HepG2 (cell line): ENCODE data around the gene APRT. TPM values are rescaled to one million over a fixed set of nuclear protein-coding genes. Genes with fewer than 3 reads are reported as not detected.

ENCODE experiments used
- AKNA ChIP-seq: sonication (generic); formaldehyde crosslinking; IDR thresholded peaks from 2 replicates; pipeline ENCODE4 v1.4.0; 2020; ENCODE audit warnings: missing genetic modification reagents, borderline replicate concordance
- CHD4 ChIP-seq: fragments of 200-600 bp; sonication (generic); IDR thresholded peaks from 2 replicates; pipeline ENCODE4 v1.7.0; 2017; ENCODE audit warnings: mild to moderate bottlenecking, low read length, borderline replicate concordance
- GFI1 ChIP-seq: sonication (generic); formaldehyde crosslinking; IDR thresholded peaks from 2 replicates; pipeline ENCODE4 v1.5.0; 2020; ENCODE audit warnings: missing genetic modification reagents, mild to moderate bottlenecking, borderline replicate concordance
- GPN1 ChIP-seq: sonication (generic); formaldehyde crosslinking; IDR thresholded peaks from 2 replicates; pipeline ENCODE4 v1.5.1; 2020; ENCODE audit warnings: missing genetic modification reagents, borderline replicate concordance
- HDAC1 ChIP-seq: sonication (generic); formaldehyde crosslinking; IDR thresholded peaks from 2 replicates; pipeline ENCODE4 v1.5.1; 2020; ENCODE audit warnings: mild to moderate bottlenecking, missing genetic modification reagents
- HINFP ChIP-seq: sonication (generic); formaldehyde crosslinking; IDR thresholded peaks from 2 replicates; pipeline ENCODE4 v1.4.0; 2020; ENCODE audit warnings: low read depth, mild to moderate bottlenecking, missing genetic modification reagents
- HNF1B ChIP-seq: sonication (generic); formaldehyde crosslinking; IDR thresholded peaks from 2 replicates; pipeline ENCODE4 v1.5.1; 2020; ENCODE audit warnings: mild to moderate bottlenecking, moderate library complexity, missing genetic modification reagents
- HNF4G ChIP-seq, 2 experiments: sonication (generic) in 1 of 2; formaldehyde crosslinking in 1 of 2; IDR thresholded peaks; 2 replicates each; pipeline versions ENCODE4 v1.4.0 to v1.6.1; 2011 to 2020; ENCODE audit warnings: borderline replicate concordance in 2 of 2, low read depth in 2 of 2, mild to moderate bottlenecking in 2 of 2, low read length in 1 of 2, missing genetic modification reagents in 1 of 2, moderate library complexity in 1 of 2
- ISL2 ChIP-seq: sonication (generic); formaldehyde crosslinking; IDR thresholded peaks from 2 replicates; pipeline ENCODE4 v1.5.0; 2020; ENCODE audit warnings: missing genetic modification reagents
- KLF11 ChIP-seq: IDR thresholded peaks from 2 replicates; pipeline ENCODE4 v1.6.1; 2016; ENCODE audit warnings: missing compliant biosample characterization
- KLF16 ChIP-seq, 2 experiments: sonication (generic) in 1 of 2; formaldehyde crosslinking in 1 of 2; IDR thresholded peaks; 2 replicates each; pipeline versions ENCODE4 v1.6.1 to v1.8.0; 2016 to 2023; ENCODE audit warnings: missing genetic modification reagents in 2 of 2, missing compliant biosample characterization in 1 of 2
- KLF6 ChIP-seq: IDR thresholded peaks from 2 replicates; pipeline ENCODE4 v1.8.0; 2016; ENCODE audit warnings: missing biosample characterization, missing genetic modification reagents
- NFYB ChIP-seq: sonication (generic); formaldehyde crosslinking; IDR thresholded peaks from 2 replicates; pipeline ENCODE4 v1.4.0; 2020; ENCODE audit warnings: missing genetic modification reagents
- NRL ChIP-seq: sonication (generic); formaldehyde crosslinking; IDR thresholded peaks from 2 replicates; pipeline ENCODE4 v1.5.0; 2020; ENCODE audit warnings: missing genetic modification reagents, mild to moderate bottlenecking, moderate library complexity, borderline replicate concordance
- POLR2AphosphoS5 ChIP-seq: IDR thresholded peaks from 2 replicates; pipeline ENCODE4 v1.6.1; 2012; ENCODE audit warnings: low read depth, low read length
- SNRNP70 ChIP-seq: fragments of 200-400 bp; formaldehyde crosslinking; IDR thresholded peaks from 2 replicates; pipeline ENCODE4 v1.6.1; 2017; ENCODE audit warnings: mild to moderate bottlenecking, low read depth, low read length, moderate library complexity
- SRSF1 ChIP-seq: fragments of 200-400 bp; formaldehyde crosslinking; optimal IDR thresholded peaks from 2 replicates; pipeline ENCODE3; 2017; ENCODE audit warnings: mild to moderate bottlenecking, low read depth, low read length, moderate library complexity
- SRSF9 ChIP-seq: fragments of 200-400 bp; formaldehyde crosslinking; IDR thresholded peaks from 2 replicates; pipeline ENCODE4 v1.6.1; 2018; ENCODE audit warnings: borderline replicate concordance, mild to moderate bottlenecking, low read depth, low read length; ENCODE audit not compliant: insufficient read depth, poor library complexity, severe bottlenecking
- ZBTB7B ChIP-seq: sonication (generic); formaldehyde crosslinking; IDR thresholded peaks from 2 replicates; pipeline ENCODE4 v1.4.0; 2020; ENCODE audit warnings: missing genetic modification reagents
- ZFY ChIP-seq: sonication (generic); formaldehyde crosslinking; IDR thresholded peaks from 2 replicates; pipeline ENCODE4 v1.4.0; 2020; ENCODE audit warnings: missing genetic modification reagents
- ZNF777 ChIP-seq: sonication (generic); formaldehyde crosslinking; IDR thresholded peaks from 2 replicates; pipeline ENCODE4 v1.4.0; 2020; ENCODE audit warnings: missing genetic modification reagents
- polyA plus RNA-seq, 8 experiments: library from polyadenylated mRNA; depleted of rRNA in 3 of 8; stranded (reverse) in 7 of 8; unstranded in 1 of 8; fragments of >200 nt; fragmentation: Illumina TruSeq in 4 of 8; extraction: Trizol in 4 of 8; gene quantifications; 2 replicates each; pipeline versions ENCODE4 v1.2.1 to v1.2.3, GENCODE V29; 2011 to 2016; ENCODE audit warnings: low read depth in 4 of 8, missing spikeins in 1 of 8, mixed read lengths in 1 of 8; ENCODE audit not compliant: insufficient read depth in 1 of 8
- total RNA-seq, 5 experiments: library from RNA; depleted of rRNA; stranded (reverse); fragments of >200 nt; fragmentation: Illumina TruSeq; extraction: Trizol; gene quantifications; 2 replicates each; pipeline ENCODE4 v1.2.3, GENCODE V29; 2016; ENCODE audit warnings: low read depth in 1 of 5

The APRT gene
- total and polyA plus RNA-seq, 2 of the 13 experiments (the other 11 are each of a cell fraction or from before 2014, with no cell fraction given): 155 to 242 TPM

- TF ChIP-seq AKNA (CRISPR knock-in tag) (no peak), POLR2AphosphoS5 (peak; percentile 22; the same call in 1 of the 2 replicates), KLF16 (CRISPR knock-in tag; IDR thresholded peaks at IDR 0.05) (peak in 1 of 2 experiments; percentile 75; a peak in 2 of 4 replicates), NRL (peak; percentile 88; the same call in 1 of the 2 replicates), HDAC1 (CRISPR knock-in tag) (peak; percentile 70), ZNF777 (CRISPR knock-in tag) (no peak), SRSF9 (no peak), ISL2 (CRISPR knock-in tag) (peak; percentile 28; the same call in 1 of the 2 replicates), KLF6 (peak; percentile 74; the same call in 1 of the 2 replicates), KLF11 (CRISPR knock-in tag) (0 out of 2 replicates have a peak, but pooled peaks have one; percentile 25), NFYB (no peak), HNF4G (IDR thresholded peaks at IDR 0.05; ENCODE audit: borderline replicate concordance, low read depth, low read length) (peak; percentile 12; the same call in 1 of the 2 replicates), HNF4G (CRISPR knock-in tag; IDR thresholded peaks at IDR 0.05; ENCODE audit: borderline replicate concordance, low read depth) (no peak), SNRNP70 (no peak), ZBTB7B (CRISPR knock-in tag) (peak; percentile 73), HINFP (0 out of 2 replicates have a peak, but pooled peaks have one; percentile 42), SRSF1 (peak; percentile 50), CHD4 (no peak), HNF1B (peak; percentile 88), ZFY (CRISPR knock-in tag) (peak; percentile 79), GFI1 (CRISPR knock-in tag) (0 out of 2 replicates have a peak, but pooled peaks have one; percentile 45), GPN1 (CRISPR knock-in tag) (no peak)
Measured at GRCh38 chr16:88804552-88805339, 7.0 kb downstream of the APRT start (continued).
